Neural crest cell (in vitro differentiated cells): ENCODE results near the gene HBA1. TPM values are rescaled to one million over a fixed set of nuclear protein-coding genes. Genes with fewer than 3 reads are reported as not detected.
A peak's percentile ranks its signal among the peaks of the same experiment; 100 is the strongest.

Experiments
- DNase-seq: peaks from one replicate; pipeline ENCODE4 v3.0.0; 2021; ENCODE audit warnings: low read depth, mixed read lengths, low spot score
- H3K27ac Mint-ChIP-seq: one replicate; pipeline ENCODE4 v1.8.0; 2021; ENCODE audit warnings: mild to moderate bottlenecking, mixed read lengths; ENCODE audit not compliant: unreplicated experiment
- H3K27me3 Mint-ChIP-seq: 2 replicates; pipeline ENCODE4 v1.8.0; 2021; ENCODE audit warnings: low read depth, mild to moderate bottlenecking, mixed read lengths
- H3K36me3 Mint-ChIP-seq: 2 replicates; pipeline ENCODE4 v1.8.0; 2021; ENCODE audit warnings: low read depth, mild to moderate bottlenecking, mixed read lengths
- H3K4me1 Mint-ChIP-seq: 2 replicates; pipeline ENCODE4 v1.8.0; 2021; ENCODE audit warnings: mixed read lengths
- H3K4me3 Mint-ChIP-seq: one replicate; pipeline ENCODE4 v1.8.0; 2021; ENCODE audit warnings: mild to moderate bottlenecking, mixed read lengths
- H3K9me3 Mint-ChIP-seq: 2 replicates; pipeline ENCODE4 v1.8.0; 2021; ENCODE audit warnings: mixed read lengths
- total RNA-seq: library from RNA; stranded (reverse); gene quantifications from 2 replicates; pipeline ENCODE4 v1.2.1, GENCODE V29; 2021
- TF ChIP-seq, protein P1 (sequence below): fragments of 200-600 bp; sonication (generic); conservative IDR thresholded peaks from 2 replicates; pipeline ENCODE4 v1.5.0; 2021; ENCODE audit warnings: antibody characterized with exemption, mild to moderate bottlenecking

The HBA1 gene
- total RNA-seq, 1 donor from 2014 or later: not detected

DNA sequence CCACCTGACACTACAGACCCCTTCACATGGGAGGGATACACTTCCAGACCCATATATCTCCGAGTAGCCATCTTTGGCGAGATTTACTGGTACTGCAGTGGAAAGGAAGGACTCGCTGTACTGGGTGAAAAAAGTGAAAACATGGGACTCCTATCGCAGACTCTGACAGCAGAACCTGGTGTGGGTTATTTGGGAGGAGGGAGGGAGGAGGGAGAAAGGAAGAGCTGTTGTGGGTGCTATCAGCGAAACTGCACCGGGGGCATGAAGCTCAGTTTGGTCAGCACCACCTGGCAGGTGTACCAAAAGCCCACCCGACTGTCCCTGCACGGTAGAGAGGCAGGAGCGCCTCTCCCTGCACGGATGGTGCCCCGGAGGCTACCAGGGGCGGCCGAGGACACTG, 8.7 kb downstream of the HBA1 start:
- H3K27me3 Mint-ChIP-seq: peaks cover 7% of the 10 kb centered on the region
- peaks cover 3% of the 10 kb centered on the region for H3K4me1 Mint-ChIP-seq
- no peaks in the 10 kb centered on the region for H3K9me3 Mint-ChIP-seq
- H3K27ac Mint-ChIP-seq: no peak overlapping the region
- H3K36me3 Mint-ChIP-seq: peaks cover 21% of the 10 kb centered on the region
- peak overlapping the region; percentile 24 for H3K4me3 Mint-ChIP-seq
- no peak for DNase-seq
- TF ChIP-seq, protein P1, sequence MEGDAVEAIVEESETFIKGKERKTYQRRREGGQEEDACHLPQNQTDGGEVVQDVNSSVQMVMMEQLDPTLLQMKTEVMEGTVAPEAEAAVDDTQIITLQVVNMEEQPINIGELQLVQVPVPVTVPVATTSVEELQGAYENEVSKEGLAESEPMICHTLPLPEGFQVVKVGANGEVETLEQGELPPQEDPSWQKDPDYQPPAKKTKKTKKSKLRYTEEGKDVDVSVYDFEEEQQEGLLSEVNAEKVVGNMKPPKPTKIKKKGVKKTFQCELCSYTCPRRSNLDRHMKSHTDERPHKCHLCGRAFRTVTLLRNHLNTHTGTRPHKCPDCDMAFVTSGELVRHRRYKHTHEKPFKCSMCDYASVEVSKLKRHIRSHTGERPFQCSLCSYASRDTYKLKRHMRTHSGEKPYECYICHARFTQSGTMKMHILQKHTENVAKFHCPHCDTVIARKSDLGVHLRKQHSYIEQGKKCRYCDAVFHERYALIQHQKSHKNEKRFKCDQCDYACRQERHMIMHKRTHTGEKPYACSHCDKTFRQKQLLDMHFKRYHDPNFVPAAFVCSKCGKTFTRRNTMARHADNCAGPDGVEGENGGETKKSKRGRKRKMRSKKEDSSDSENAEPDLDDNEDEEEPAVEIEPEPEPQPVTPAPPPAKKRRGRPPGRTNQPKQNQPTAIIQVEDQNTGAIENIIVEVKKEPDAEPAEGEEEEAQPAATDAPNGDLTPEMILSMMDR: no peak

DNA sequence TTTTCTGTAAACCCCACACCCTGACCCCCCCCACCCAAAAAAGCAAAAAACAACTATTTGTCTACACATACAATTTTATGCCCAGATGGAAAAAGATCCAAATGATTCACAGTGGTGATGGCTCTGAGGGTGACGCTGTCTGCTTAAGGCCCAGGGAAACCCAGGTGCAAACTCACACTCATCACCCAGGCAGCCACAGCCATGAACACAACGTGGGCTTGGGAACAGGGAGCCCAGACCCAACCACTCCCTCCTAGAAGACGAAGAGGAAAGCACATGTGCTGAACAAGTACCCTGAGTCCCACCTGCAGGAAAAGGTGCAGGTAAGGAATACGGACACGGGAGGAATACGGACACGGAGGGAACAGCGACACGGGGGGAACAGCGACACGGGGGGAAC, 9.2 kb downstream of the HBA1 start:
- Mint-ChIP-seq H3K36me3 (peaks cover 21% of the 10 kb centered on the region), H3K4me1 (peaks cover 3% of the 10 kb centered on the region), H3K9me3 (no peaks in the 10 kb centered on the region), H3K4me3 (no peak overlapping the region), H3K27ac (no peak overlapping the region), H3K27me3 (peaks cover 7% of the 10 kb centered on the region)
- TF ChIP-seq, protein P1: no peak
- DNase-seq: no peak

DNA sequence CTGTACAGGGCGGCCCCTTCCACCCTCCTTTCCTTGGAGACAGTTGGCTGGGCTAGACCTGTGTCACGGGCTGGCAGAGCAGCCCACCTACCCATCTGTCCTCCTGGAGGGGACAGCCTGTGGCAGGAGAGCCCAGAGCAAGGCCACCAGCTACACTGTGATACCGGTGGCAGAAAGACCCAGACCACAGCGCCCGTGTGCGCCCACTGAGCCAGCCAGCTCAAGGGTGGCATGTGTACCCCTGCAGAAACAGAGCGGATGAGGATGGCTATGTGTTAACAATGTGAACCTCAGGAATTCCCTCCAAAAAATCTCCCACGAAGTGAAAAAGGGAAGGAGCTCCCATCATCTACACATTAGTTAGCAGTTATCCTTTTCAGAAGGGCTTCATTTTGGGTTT, 10.8 kb downstream of the HBA1 start:
- no peak for DNase-seq
- Mint-ChIP-seq H3K27me3 (peaks cover 3% of the 10 kb centered on the region), H3K36me3 (peaks cover 29% of the 10 kb centered on the region), H3K4me3 (no peak overlapping the region), H3K9me3 (no peaks in the 10 kb centered on the region), H3K27ac (no peak overlapping the region), H3K4me1 (no peaks in the 10 kb centered on the region)
- TF ChIP-seq, protein P1: no peak

DNA sequence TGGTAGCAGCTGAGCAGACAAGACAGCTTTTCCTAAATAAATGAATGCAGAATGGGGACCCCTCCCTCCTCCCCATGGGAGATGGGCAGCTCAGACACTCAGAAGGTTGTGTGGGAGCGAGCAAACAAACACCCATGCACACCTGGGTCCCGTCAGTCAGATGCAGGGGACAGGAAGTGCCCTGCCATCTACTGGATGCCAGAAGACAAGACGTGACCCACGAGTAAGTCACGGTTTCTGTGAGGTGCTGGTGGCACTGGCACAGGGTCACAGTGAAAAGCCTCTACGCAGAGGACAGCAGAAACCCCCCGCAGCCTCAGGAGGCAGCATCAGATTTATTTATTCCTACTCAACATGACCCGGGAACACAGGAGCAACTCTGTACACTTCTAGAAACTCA, 12.2 kb downstream of the HBA1 start:
- H3K36me3 Mint-ChIP-seq: peaks cover 31% of the 10 kb centered on the region
- H3K27ac Mint-ChIP-seq: no peak overlapping the region
- no peaks in the 10 kb centered on the region for H3K9me3 Mint-ChIP-seq
- no peak overlapping the region for H3K4me3 Mint-ChIP-seq
- peaks cover 3% of the 10 kb centered on the region for H3K27me3 Mint-ChIP-seq
- H3K4me1 Mint-ChIP-seq: no peaks in the 10 kb centered on the region
- no peak for DNase-seq
- TF ChIP-seq, protein P1: peak; percentile 24

DNA sequence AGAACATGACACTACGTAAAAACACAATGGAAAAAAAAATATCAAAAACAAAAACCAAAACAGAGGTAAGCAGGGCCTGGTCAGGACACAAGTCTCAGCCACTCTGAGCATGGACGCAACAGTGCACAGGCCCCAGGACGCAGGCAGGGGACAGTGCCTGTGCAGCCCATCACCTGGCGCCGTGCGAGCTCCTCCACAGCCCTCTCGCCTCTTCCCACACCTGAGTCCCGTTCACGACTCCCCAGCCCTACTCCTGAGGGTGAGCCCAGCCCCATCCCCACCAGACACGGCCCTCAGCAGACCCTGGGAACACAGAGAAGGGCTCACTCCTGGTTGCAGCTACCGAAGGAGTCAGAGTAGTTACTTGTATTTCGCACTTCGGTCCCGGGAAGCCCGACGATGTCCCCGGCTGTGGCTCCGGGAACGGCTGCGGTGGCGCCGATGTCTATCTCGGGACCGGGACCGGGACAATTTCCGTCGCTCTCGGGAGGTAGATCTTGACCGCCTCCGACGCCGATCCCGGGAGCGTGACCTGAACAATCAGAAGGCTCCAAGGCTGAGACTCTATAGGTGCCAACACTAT, 13.2 kb downstream of the HBA1 start:
- Mint-ChIP-seq H3K4me3 (no peak overlapping the region), H3K27ac (no peak overlapping the region), H3K36me3 (peaks cover 31% of the 10 kb centered on the region), H3K9me3 (no peaks in the 10 kb centered on the region), H3K27me3 (peaks cover 3% of the 10 kb centered on the region), H3K4me1 (no peaks in the 10 kb centered on the region)
- no peak for DNase-seq
- TF ChIP-seq, protein P1: no peak

DNA sequence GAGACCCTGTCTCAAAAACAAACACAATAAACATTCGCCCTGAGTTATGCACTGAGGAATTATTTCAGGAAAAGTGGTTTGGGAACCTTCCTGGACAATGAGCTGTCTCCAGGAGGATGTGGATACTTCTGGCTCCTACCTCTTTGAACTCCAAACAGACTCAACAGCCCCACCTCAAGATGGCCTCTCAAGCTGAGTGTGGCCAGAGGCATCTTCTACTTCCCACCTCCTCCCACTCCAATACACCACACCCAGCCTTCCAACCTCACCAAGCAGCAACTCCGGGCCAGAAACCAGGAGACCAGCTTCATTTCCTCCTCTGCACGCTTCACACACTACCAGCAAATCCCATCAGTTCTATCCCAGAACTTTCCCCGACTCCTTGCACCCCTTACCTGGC, 15.4 kb downstream of the HBA1 start:
- no peaks in the 10 kb centered on the region for H3K4me1 Mint-ChIP-seq
- H3K9me3 Mint-ChIP-seq: no peaks in the 10 kb centered on the region
- TF ChIP-seq, protein P1: no peak
- DNase-seq: no peak
- H3K27me3 Mint-ChIP-seq: peaks cover 3% of the 10 kb centered on the region
- H3K27ac Mint-ChIP-seq: peak overlapping the region; percentile 75
- H3K4me3 Mint-ChIP-seq: peak overlapping the region; percentile 13
- H3K36me3 Mint-ChIP-seq: peaks cover 27% of the 10 kb centered on the region
